ENCODE results near the gene DMRTC2.

Gene DMRTC2

GRCh38 chr19:41845051-41845590 lies 279 bp downstream of the DMRTC2 start:
- DNase-seq (ENCODE audit: low read depth in 2 of 3, low spot score in 1 of 3): no peak

DNA sequence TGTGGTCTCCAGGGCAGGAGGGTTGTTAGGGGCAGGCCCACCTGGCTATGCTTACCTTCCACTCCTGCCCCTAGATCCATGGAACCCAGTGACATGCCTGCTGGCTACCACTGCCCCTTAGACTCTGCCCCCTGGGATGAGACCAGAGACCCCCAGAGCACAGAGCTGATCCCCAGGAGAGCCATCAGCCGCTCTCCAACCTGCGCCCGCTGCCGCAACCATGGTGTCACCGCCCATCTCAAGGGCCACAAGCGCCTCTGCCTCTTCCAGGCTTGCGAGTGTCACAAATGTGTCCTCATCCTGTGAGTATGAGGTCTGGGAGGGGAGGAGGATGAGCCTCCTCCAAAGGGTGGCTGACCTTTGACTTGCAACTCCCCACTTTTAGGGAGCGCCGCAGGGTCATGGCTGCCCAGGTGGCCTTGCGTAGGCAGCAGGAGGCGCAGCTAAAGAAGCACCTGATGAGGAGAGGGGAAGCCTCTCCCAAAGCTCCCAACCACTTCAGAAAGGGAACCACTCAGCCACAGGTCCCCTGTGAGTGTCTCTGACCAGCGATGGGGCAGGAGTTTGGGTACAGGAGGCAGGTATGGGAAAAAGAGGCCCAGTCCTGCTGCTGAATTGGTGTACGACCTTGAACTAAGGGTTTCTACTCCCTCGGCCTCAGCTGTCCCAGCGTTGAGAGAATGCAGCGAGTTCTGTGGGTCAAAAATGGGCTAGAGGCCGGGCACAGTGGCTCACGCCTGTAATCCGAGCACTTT lies 2.7 kb downstream of the DMRTC2 start:
- DNase-seq (ENCODE audit: low read depth in 2 of 3, low spot score in 1 of 3): no peak

DNA sequence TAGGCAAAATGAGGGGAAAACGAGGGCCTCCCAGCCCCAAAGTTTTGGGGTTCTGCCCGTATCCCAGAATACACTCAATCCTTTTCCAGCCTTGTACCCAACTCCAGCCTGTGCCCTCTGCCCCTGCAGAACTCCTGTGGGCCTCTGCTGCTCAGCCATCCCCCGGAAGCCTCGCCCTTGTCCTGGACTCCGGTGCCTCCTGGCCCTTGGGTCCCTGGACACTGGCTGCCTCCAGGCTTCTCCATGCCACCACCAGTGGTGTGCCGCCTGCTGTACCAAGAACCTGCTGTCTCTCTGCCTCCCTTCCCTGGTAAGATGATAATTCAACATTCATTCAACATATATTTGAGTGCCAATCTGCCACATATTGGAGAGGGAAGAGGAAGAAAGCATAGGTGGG lies 3.8 kb downstream of the DMRTC2 start:
- DNase-seq (ENCODE audit: low read depth in 2 of 3, low spot score in 1 of 3): no peak

DNA sequence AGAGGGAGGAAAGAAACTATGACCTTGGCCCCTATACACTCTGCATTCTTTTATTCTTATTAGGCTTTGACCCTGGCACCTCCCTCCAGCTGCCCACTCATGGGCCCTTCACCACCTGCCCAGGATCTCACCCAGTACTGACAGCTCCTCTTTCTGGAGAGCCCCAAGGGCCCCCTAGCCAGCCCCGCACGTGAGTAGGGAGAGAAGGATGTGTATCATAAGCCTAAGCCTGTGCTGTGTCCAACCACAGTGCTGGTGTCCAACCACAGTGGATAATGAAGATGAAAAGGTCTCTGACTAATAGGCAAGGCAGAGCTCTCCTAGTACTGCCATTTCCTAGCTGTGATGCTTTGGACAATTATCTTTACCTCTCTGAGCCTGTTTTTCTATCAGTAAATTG lies 4.2 kb downstream of the DMRTC2 start:
- no peak for DNase-seq (ENCODE audit: low read depth in 2 of 3, low spot score in 1 of 3)

DNA sequence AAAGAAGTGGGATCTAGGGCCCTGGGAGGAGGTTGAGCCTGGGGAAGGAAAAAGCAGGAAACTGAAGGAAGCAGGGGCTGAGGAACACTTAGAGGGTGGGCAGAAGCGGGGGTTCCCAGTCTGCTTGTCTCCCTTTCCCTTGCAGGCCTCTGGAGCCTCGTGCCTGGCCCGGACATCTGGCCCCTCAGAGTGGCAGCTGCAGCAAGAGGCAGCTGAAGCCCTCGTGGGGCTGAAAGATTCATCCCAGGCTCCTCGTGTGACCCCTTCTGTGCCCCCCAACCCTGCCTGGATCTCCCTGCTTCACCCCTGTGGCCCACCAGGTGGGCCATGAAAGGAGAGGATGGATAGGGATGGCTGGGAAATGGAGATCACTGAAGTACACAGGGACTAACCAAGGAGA lies 5.5 kb downstream of the DMRTC2 start:
- no peak for DNase-seq (ENCODE audit: low read depth in 2 of 3, low spot score in 1 of 3)

GRCh38 chr19:41851456-41851855 lies 6.6 kb downstream of the DMRTC2 start:
- no peak for DNase-seq (ENCODE audit: low read depth in 2 of 3, low spot score in 1 of 3)

GRCh38 chr19:41853344-41853743 lies 8.5 kb downstream of the DMRTC2 start:
- no peak for DNase-seq (ENCODE audit: low read depth in 2 of 3, low spot score in 1 of 3)

DNA sequence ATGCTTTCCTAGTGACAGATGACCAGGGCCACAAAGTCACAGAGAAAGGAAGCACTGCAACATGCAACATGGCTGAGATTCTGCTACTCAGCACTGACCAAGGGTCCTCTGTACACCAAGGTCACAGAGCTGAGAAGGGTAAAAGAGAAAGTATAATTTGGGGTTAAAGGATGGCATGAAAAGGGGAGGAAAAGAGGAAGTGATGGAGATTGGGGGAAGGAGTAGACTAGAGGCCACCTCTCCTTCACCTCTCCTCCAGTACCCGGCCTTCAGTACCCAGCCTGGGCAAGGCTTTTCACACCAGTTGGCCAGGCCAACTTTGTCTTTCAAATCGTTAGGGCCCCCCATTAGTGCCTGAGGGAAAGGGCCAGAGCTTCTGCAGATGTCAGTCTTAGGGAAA lies 8.9 kb downstream of the DMRTC2 start:
- DNase-seq (ENCODE audit: low read depth in 2 of 3, low spot score in 1 of 3): no peak

GRCh38 chr19:41859213-41859617 lies 14.4 kb downstream of the DMRTC2 start:
- no peak for DNase-seq (ENCODE audit: low read depth in 2 of 3, low spot score in 1 of 3)

DNA sequence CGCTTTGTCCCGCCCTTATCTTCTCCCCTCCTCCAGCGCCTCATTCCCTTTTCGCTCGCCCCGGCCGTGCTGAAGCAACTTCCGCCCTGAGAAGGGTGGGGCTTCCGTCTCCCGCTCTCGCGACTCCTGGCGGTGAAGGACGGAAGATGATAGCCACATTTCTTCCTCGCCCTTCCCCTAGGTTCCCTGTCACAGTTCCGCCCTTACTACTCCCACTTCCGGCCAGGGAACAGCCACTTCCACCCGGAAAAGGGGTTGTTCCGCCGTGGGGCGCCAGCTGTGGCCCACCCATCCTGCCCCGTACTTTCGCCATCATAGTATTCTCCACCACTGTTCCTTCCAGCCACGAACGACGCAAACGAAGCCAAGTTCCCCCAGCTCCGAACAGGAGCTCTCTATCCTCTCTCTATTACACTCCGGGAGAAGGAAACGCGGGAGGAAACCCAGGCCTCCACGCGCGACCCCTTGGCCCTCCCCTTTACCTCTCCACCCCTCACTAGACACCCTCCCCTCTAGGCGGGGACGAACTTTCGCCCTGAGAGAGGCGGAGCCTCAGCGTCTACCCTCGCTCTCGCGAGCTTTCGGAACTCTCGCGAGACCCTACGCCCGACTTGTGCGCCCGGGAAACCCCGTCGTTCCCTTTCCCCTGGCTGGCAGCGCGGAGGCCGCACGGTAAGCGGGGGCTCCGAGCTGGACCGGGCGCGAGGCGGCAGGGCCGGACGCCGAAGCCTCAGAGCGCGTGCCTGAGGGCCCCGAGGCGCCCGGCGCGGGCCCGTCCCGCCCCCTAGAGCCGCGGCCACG lies 15.0 kb downstream of the DMRTC2 start, which contains the start of gene RPS19:
TSS of gene RPS19 (plus strand) at position 638 of the 801 bp plus-strand sequence. CDS start 520 bp downstream, outside the sequence.
- DNase-seq (ENCODE audit: low read depth in 2 of 3, low spot score in 1 of 3): peak; percentile 96 to 98 (median 96)

DNA sequence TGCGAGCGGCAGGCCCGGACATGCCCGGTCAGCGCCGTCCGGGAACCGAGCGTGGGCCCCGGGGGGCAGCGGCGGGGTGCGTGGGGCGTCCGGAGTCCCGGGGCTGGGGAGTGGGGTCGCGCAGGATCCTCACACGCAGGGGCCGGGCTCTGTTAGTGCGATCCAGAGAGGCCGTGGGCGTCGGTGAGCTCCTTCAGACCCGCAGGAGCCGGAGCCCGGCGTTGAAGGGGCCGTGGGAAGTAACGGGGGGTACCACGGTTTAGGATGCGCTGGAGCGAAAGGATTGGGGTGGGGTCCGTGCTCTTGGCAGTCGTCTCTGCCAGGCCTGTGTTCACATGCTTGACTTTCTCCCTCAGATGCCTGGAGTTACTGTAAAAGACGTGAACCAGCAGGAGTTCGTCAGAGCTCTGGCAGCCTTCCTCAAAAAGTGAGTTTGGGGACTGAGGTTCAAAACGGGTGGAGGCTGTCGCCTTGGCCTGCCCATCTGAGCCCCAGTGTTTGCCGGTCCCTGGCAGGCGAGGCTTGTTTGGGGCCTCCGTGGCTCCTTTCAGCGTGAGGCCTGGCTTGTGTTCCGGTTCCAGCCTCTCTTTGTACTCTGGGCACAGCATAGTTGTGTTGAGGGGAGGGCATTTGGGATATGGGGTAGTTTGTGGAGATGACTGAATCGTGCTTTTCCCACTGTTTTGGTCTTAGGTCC lies 15.7 kb downstream of the DMRTC2 start:
- DNase-seq (ENCODE audit: low read depth in 2 of 3, low spot score in 1 of 3): no peak

DNA sequence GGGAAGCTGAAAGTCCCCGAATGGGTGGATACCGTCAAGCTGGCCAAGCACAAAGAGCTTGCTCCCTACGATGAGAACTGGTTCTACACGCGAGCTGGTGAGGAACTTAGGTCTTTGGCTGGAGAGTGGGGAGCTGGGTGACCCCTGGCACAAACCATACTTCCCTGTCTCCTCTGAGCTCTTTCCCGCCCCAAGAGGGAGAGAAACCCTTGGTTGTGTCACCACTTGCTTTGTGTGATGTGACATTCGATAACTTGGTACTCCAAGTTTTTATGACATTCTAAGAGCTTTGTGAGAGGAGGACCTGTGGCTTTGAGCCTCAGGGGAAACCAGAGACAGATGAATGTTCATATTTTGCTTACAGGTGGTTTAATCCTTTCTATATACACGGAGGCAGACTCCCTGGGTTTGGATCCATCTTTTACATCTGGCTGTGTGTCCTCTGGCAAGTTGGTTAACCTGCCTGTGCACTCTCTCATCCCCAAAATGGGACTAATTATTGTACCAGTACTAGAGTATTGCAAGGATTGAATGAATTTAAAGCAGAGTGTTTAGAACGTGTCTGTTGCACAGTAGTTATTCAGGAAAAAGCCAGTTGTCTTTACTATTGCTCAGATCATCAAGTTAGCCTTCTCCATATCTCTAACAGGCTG lies 16.4 kb downstream of the DMRTC2 start:
- no peak for DNase-seq (ENCODE audit: low read depth in 2 of 3, low spot score in 1 of 3)

DNA sequence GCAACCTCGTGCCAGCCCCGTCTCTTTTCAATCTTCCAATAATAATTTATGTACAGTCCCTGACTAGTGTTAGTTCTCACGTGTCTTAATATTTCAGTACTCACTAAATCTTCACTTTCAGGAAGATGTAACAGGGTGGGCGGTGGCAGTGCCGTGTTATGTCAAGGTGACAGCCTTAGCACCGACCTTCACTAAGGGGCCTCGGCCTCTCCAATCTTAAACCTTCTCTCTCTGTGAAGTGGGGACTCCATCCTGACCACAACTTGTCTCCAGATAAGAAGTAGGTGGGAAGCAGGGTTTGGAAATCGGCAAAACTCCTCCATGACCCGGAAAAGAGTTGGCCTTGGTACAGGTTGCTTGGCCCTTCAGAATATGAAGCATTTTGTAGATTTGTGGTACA lies 17.0 kb downstream of the DMRTC2 start:
- DNase-seq (ENCODE audit: low read depth in 2 of 3, low spot score in 1 of 3): no peak

- DNase-seq (ENCODE audit: low read depth in 2 of 3, low spot score in 1 of 3): no peak
Measured at GRCh38 chr19:41862445-41862986, 17.7 kb downstream of the DMRTC2 start.

DNA sequence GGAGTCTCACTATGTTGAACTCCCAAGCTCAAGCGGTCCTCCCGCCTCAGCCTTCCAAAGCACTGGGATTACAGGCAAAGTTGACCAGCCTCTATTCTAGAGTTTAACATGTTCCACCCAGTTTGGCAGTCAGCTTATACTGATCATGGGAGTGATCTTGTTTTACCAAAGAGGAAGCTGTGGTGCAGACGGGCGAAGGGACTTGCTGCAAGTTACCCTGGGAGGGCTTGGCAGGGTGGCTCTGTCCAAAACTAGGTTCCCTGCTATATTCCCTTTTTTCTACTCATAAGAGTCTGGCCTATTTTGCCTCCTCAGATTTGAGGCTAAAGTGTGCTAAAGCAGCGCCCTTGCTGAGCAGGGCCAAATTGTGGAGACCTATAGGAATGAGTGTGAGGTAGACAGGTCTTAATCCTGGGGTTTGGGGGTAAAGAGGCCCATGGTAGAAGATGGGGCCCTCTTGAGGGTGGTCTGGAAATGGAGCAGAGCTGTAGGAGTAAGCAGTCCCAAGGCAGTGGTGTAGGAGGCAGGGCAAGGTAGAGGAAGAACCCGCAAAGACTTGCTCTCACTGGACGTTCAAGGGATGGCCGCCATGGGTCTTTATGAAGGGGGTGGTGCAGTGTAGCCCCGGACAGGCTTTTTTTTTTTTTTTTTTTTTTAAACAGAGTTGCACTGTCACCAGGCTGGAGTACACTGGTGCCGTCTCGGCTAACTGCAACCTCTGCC lies 18.5 kb downstream of the DMRTC2 start:
- no peak for DNase-seq (ENCODE audit: low read depth in 2 of 3, low spot score in 1 of 3)

DNA sequence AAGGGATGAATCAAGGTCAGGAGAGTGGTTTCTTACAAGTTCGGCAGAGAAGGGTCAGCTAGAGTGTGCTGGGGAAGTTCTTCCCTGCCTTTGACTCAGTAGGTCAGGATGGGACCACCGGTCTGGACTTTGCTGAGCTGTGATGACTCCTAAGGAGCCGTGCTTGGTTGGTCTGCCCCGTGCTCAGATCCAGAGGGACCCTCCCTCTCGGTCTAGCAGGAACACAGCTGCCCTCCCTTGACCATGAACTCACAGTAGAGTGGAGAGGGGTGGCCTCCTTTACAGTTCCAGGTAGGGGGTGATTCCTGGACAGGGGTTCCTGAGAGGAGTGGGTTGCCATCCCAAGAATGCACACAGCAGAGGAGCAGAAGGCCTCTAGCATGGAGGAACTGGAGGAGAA lies 19.5 kb downstream of the DMRTC2 start:
- no peak for DNase-seq (ENCODE audit: low read depth in 2 of 3, low spot score in 1 of 3)

- DNase-seq (ENCODE audit: low read depth in 2 of 3, low spot score in 1 of 3): no peak
Measured at GRCh38 chr19:41866284-41866683, 21.4 kb downstream of the DMRTC2 start.

GRCh38 chr19:41868120-41868988 lies 23.5 kb downstream of the DMRTC2 start:
- DNase-seq (ENCODE audit: low read depth in 2 of 3, low spot score in 1 of 3): no peak

DNA sequence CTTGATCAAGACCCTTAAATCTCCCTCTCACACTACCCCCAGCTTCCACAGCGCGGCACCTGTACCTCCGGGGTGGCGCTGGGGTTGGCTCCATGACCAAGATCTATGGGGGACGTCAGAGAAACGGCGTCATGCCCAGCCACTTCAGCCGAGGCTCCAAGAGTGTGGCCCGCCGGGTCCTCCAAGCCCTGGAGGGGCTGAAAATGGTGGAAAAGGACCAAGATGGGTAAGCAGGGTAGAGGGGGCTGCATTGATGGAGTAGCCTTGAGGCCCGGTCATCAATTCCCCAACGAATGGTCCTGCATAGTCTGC lies 24.1 kb downstream of the DMRTC2 start:
- DNase-seq (ENCODE audit: low read depth in 2 of 3, low spot score in 1 of 3): no peak

Data from stimulated activated CD4-positive, alpha-beta T cell treated with anti-CD3 and anti-CD28 coated beads, Interleukin-12 subunit alpha, Interleukin-12 subunit beta, amount 100 ng/mL, for 48 hours (primary cell).